A549 (cell line): ENCODE results near the gene ADAM19. TPM values are rescaled to one million over a fixed set of nuclear protein-coding genes. Genes with fewer than 3 reads are reported as not detected.

Experiments
- ATAC-seq, 2 experiments: fragments of 200-7000 bp in 1 of 2; fragments of >200 bp in 1 of 2; cut with Nextera tagmentation in 1 of 2; cut with Tn5 transposase in 1 of 2; 3 replicates each; pipeline versions ENCODE4 v1.8.0 to v1.9.1; 2018 to 2020; ENCODE audit warnings: mild to moderate bottlenecking in 1 of 2, moderate library complexity in 1 of 2
- CTCF ChIA-PET: fragments of 300-600 bp; sonication (Branson Sonifier 250); formaldehyde crosslinking; extraction: SDS; loops from one replicate; lab custom pipeline; 2021; ENCODE audit warnings: antibody characterized with exemption, inconsistent platforms; lab: Yijun Ruan, JAX
- POLR2A ChIA-PET: fragments of 350-600 bp; formaldehyde crosslinking; extraction: SDS; loops from one replicate; lab custom pipeline; 2021; ENCODE audit warnings: antibody characterized with exemption, inconsistent platforms; lab: Yijun Ruan, JAX
- DNase-seq, 2 experiments: peaks; one replicate each; pipeline versions ENCODE4 v3.0.0 to v3.0.0-alpha.2; 2011 to 2016; ENCODE audit warnings: low read depth in 1 of 2, low spot score in 1 of 2
- FAIRE-seq: peaks from 2 replicates; lab custom pipeline; 2011; peaks lifted over from hg19 to GRCh38; lab: Jason Lieb, UNC
- H3K27ac ChIP-seq, 2 experiments: fragments of >200 bp; sonication (Bioruptor Twin); formaldehyde crosslinking; 3 replicates each; pipeline ENCODE4 v1.5.1; 2016 to 2017
- H3K4me1 ChIP-seq: fragments of >200 bp; sonication (Bioruptor Twin); formaldehyde crosslinking; 3 replicates; pipeline ENCODE4 v1.6.1; 2016
- H3K4me2 ChIP-seq: fragments of >200 bp; sonication (Bioruptor Twin); formaldehyde crosslinking; 3 replicates; pipeline ENCODE4 v1.6.1; 2016
- H3K4me3 ChIP-seq: fragments of >200 bp; sonication (Bioruptor Twin); formaldehyde crosslinking; 3 replicates; pipeline ENCODE4 v1.5.1; 2016
- H3K9me3 ChIP-seq: fragments of >200 bp; sonication (Bioruptor Twin); formaldehyde crosslinking; 3 replicates; pipeline ENCODE4 v1.6.1; 2016
- BCL3 ChIP-seq: fragments of >200 bp; sonication (Bioruptor Twin); formaldehyde crosslinking; IDR thresholded peaks from 3 replicates; pipeline ENCODE4 v1.6.1; 2016
- CBX8 ChIP-seq: fragments of 200-600 bp; sonication (generic); IDR thresholded peaks from 2 replicates; pipeline ENCODE4 v1.6.1; 2016
- CEBPB ChIP-seq, 2 experiments: fragments of >200 bp in 1 of 2; sonication (Bioruptor Twin) in 1 of 2; formaldehyde crosslinking in 1 of 2; IDR thresholded peaks; 2 replicates each; pipeline ENCODE4 v1.6.1; 2012 to 2016
- CHD4 ChIP-seq: fragments of 200-600 bp; sonication (generic); IDR thresholded peaks from 2 replicates; pipeline ENCODE4 v1.6.1; 2016; ENCODE audit warnings: antibody characterized with exemption, mild to moderate bottlenecking, borderline replicate concordance
- CTCF ChIP-seq: fragments of >200 bp; sonication (Bioruptor Twin); formaldehyde crosslinking; IDR thresholded peaks from 3 replicates; pipeline ENCODE4 v1.5.1; 2016
- E2F6 ChIP-seq: IDR thresholded peaks from 2 replicates; pipeline ENCODE4 v1.6.1; 2012; ENCODE audit warnings: low read depth, borderline replicate concordance
- ELK1 ChIP-seq: fragments of 150-350 bp; IDR thresholded peaks from 2 replicates; pipeline ENCODE4 v1.6.1; 2014; ENCODE audit warnings: low read depth, mild to moderate bottlenecking, low read length
- EP300 ChIP-seq, 2 experiments: fragments of >200 bp; sonication (Bioruptor Twin); formaldehyde crosslinking; IDR thresholded peaks; 2 replicates in 1 of 2; 3 replicates in 1 of 2; pipeline ENCODE4 v1.6.1; 2016 to 2017
- FOXS1 ChIP-seq: fragments of 250-450 bp; sonication (Bioruptor Pico); IDR thresholded peaks from 2 replicates; pipeline ENCODE4 v1.5.0; 2020; ENCODE audit warnings: mild to moderate bottlenecking, moderate library complexity
- JUN ChIP-seq, 2 experiments: fragments of >200 bp; sonication (Bioruptor Twin); formaldehyde crosslinking; IDR thresholded peaks; 2 replicates in 1 of 2; 3 replicates in 1 of 2; pipeline ENCODE4 v1.6.1; 2016 to 2017
- RAD21 ChIP-seq, 2 experiments: fragments of >200 bp in 1 of 2; sonication (Bioruptor Twin) in 1 of 2; formaldehyde crosslinking in 1 of 2; IDR thresholded peaks in 1 of 2; conservative IDR thresholded peaks in 1 of 2; 2 replicates in 1 of 2; 3 replicates in 1 of 2; pipeline ENCODE4 v1.6.1; 2012 to 2018; ENCODE audit warnings: inconsistent platforms in 1 of 2
- SREBF2 ChIP-seq: fragments of 450-650 bp; IDR thresholded peaks from 2 replicates; pipeline ENCODE4 v1.6.1; 2014; ENCODE audit warnings: mild to moderate bottlenecking, moderate library complexity
- TFCP2L1 ChIP-seq: fragments of 250-450 bp; sonication (Bioruptor Pico); IDR thresholded peaks from 2 replicates; pipeline ENCODE4 v1.5.0; 2021; ENCODE audit warnings: mild to moderate bottlenecking
- ZSCAN20 ChIP-seq: fragments of 250-450 bp; sonication (Bioruptor Pico); IDR thresholded peaks from 2 replicates; pipeline ENCODE4 v1.8.0; 2022; ENCODE audit warnings: mild to moderate bottlenecking, moderate library complexity
- WGBS: methylation state at CpG from one replicate; pipeline ENCODE4 v1.1.6; 2017; ENCODE audit errors: missing lambda C conversion rate; 5-methylcytosine and 5-hydroxymethylcytosine counted together
- polyA plus RNA-seq, 4 experiments: library from polyadenylated mRNA; depleted of rRNA in 3 of 4; stranded (reverse); fragments of >200 nt; fragmentation: RNase III in 1 of 4; extraction: RNeasy Plus Mini Kit Qiagen cat#74134 plus additional on column Dnase treatment in 1 of 4; gene quantifications; 2 replicates in 3 of 4; 3 replicates in 1 of 4; pipeline ENCODE4 v1.2.3, GENCODE V29; 2011 to 2017
- TF ChIP-seq, protein P1 (sequence below): IDR thresholded peaks from 2 replicates; pipeline ENCODE4 v1.6.1; 2012

The ADAM19 gene
- polyA plus RNA-seq, 2 of the 4 experiments (the other 2 are of a cell fraction) = 7.7 to 15.2 TPM

DNA sequence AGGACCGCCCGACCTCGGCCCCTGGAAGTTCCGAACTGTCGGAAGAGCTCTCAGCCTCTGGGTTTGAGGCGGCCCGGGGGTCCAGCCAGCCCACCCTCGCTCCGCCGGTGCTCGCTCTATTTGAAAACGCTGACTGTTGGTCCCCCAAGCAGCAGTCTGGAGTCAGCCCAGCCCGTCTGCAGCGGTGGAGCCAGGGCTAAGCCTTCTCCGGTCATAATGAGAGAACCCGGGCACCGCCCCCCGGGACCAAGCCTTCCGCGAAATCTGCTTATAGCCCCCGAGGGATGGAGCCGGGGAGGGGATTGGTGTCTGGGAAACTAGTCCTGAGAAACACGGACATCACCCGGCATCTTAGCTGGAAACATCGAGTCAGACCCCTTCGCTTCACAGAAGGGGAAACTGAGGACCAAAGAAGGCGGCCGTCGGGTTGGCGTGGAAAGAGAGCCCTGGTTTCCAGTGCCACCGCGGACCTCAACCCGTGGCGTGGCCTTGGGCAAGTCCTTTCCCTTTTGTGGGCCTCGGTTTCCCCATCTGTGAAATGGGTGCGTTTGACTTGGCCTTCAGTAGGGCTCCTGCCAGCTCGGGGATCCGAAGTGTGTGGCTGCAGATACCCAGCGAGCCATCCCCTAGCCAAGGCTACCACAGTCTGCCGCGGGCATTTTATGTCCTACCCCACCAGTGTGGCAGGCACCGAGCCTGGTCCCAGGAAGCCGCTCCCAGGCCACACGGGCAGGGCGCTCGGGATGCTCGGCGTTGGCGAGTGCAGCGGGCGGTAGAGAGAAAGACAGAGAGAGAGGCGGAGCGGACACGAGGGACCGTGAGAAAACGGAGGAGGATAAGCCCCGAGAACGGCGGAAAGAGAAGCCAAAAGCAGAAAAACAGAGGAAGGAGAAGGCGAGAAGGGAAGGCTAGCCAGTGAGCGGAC lies 857 bp downstream of the ADAM19 start (continued):
- TF ChIP-seq, protein P1, sequence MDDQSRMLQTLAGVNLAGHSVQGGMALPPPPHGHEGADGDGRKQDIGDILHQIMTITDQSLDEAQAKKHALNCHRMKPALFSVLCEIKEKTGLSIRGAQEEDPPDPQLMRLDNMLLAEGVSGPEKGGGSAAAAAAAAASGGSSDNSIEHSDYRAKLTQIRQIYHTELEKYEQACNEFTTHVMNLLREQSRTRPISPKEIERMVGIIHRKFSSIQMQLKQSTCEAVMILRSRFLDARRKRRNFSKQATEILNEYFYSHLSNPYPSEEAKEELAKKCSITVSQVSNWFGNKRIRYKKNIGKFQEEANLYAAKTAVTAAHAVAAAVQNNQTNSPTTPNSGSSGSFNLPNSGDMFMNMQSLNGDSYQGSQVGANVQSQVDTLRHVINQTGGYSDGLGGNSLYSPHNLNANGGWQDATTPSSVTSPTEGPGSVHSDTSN = no peak
- TF ChIP-seq TFCP2L1 (no peak), SREBF2 (no peak)
- TF ChIP-seq, all 56 proteins: peak for 4

- FAIRE-seq (no peak), DNase-seq (no peak), ATAC-seq (no peak)
- H3K4me1 ChIP-seq = peaks cover 10% of the 10 kb centered on the region; the same call in 1 of the 3 replicates
- no peak for TF ChIP-seq BCL3
- no peak for TF ChIP-seq ELK1
- TF ChIP-seq CHD4 = no peak
- no peak for TF ChIP-seq FOXS1 (CRISPR knock-in tag)
- H3K9me3 ChIP-seq = no peaks in the 10 kb centered on the region
- no peak overlapping the region for H3K27ac ChIP-seq
- ChIA-PET CTCF (interaction anchor here (0.7 to 1.2 kb wide), 4 partner anchors 147 to 1805 kb away, joined by 3 to 4 read pairs (median 4); no protein-coding TSS in a partner anchor), POLR2A (no interaction called here)
- no peak overlapping the region for H3K4me2 ChIP-seq
- WGBS = 74% methylated on average over 6 of the region's 6 CpGs
- no peak overlapping the region for H3K4me3 ChIP-seq
Measured at GRCh38 chr5:157571357-157571827, 4.2 kb downstream of the ADAM19 start.

DNA sequence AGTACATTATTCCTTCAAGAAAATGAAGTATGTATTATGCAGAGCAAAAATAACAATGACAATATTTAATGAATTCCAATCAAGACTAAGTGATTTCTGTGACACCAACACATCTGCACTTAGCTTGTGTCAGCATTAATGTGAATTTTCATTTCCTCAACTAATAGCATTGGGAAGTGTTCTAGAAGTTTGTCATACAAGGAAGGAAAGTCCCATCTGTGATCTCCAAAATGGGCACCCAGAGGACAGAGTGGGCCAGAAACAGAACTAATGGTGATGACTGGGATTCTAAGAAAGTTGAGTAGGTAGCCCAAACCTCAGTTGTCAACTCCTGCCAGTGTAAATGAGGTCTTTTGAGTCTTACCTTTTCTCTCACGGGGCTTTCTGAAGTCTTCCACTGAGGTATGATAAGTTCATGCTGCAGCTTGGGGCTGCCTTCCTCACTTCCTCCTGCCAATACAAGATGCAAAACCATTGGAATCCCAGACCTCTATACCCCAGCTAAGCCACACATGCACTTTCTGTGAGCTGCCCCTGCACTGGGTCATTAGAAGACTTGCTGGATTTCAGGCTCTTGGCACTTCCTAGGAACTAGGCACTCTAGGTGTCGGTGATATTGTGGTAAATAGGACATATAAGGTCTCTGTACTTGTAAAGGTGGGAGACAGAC lies 4.9 kb downstream of the ADAM19 start:
- Histone ChIP-seq H3K27ac (no peak overlapping the region), H3K4me3 (no peak overlapping the region), H3K4me2 (no peak overlapping the region), H3K9me3 (no peaks in the 10 kb centered on the region), H3K4me1 (peaks cover 8% of the 10 kb centered on the region; the same call in 1 of the 3 replicates)
- WGBS = 89% methylated on average over 2 of the region's 2 CpGs
- DNase-seq = no peak
- ChIA-PET CTCF (no interaction called here), POLR2A (no interaction called here)
- no peak for ATAC-seq
- FAIRE-seq = no peak
- TF ChIP-seq E2F6 (no peak), CTCF (no peak), FOXS1 (CRISPR knock-in tag) (no peak), CEBPB (IDR thresholded peaks at IDR 0.05) (no peak), EP300 (IDR thresholded peaks at IDR 0.05) (no peak), JUN (IDR thresholded peaks at IDR 0.05) (no peak), CBX8 (no peak), ZSCAN20 (CRISPR knock-in tag) (no peak), RAD21 (conservative IDR thresholded peaks at IDR 0.05 in 1 of 2, IDR thresholded peaks at IDR 0.05 in 1 of 2) (no peak)
